ENCODE measurements around the gene WDR5.

GRCh38 chr9:134131471-134132207 is 4.2 kb upstream of the WDR5 start:
- TF ChIP-seq CTCF (IDR thresholded peaks at IDR 0.05): no peak
- no peak for TF ChIP-seq POLR2AphosphoS5 (IDR thresholded peaks at IDR 0.05)
- TF ChIP-seq POLR2A (IDR thresholded peaks at IDR 0.05): no peak

Data from breast epithelium (tissue), 3 donors.